Neural progenitor cell (in vitro differentiated cells): ENCODE data around the gene TOB2.

ENCODE experiments used
- CTCF ChIP-seq: fragments of 200-600 bp; sonication (generic); IDR thresholded peaks from 2 replicates; pipeline ENCODE4 v1.5.1; 2017; ENCODE audit warnings: antibody characterized with exemption, mild to moderate bottlenecking
- EZH2 ChIP-seq: fragments of 200-600 bp; sonication (generic); IDR thresholded peaks from 2 replicates; pipeline ENCODE4 v1.6.1; 2017; ENCODE audit warnings: antibody characterized with exemption, mild to moderate bottlenecking, moderate library complexity
- EZH2phosphoT487 ChIP-seq: fragments of 200-600 bp; sonication (generic); IDR thresholded peaks from 2 replicates; pipeline ENCODE4 v1.6.1; 2017; ENCODE audit warnings: antibody characterized with exemption

DNA sequence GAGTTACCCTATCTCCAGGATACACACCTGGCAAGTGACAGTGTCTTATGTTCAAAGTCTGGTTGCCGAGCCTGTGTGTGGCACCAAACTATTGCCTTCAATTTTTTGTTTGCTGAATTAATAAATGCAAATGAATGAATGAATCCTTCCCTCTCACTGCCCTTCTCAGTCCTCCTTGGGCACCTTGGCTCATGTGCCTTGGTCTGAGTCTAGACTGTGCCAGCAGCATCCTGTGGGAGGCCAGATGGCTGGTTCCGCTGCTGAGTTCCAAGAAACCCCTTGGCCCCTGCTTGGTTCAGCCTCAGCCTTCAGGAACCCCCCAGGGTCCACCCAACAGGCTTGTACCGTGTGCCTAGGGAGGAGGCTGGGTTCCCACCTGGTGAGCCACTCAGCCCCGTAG lies 31.0 kb downstream of the TOB2 start:
- TF ChIP-seq CTCF (no peak), EZH2phosphoT487 (no peak), EZH2 (no peak)
